ENCODE measurements around the gene SPATC1L. TPM values are rescaled to one million over a fixed set of nuclear protein-coding genes. Genes with fewer than 3 reads are reported as not detected.

Gene SPATC1L
- total and polyA plus RNA-seq, 2 of the 8 experiments (the other 6 are each of a cell fraction or from before 2014, with no cell fraction given), result 24.9 to 50.0 TPM

- TF ChIP-seq CTBP2 (IDR thresholded peaks at IDR 0.05; ENCODE audit: borderline replicate concordance, insufficient read depth, insufficient read length, low read length) (no peak), RNF2 (IDR thresholded peaks at IDR 0.05; ENCODE audit: borderline replicate concordance, low read depth, low read length, missing control alignments, poor library complexity, severe bottlenecking) (no peak), TAF7 (optimal IDR thresholded peaks at IDR 0.05; ENCODE audit: borderline replicate concordance, low read depth, low read length) (no peak), KDM4A (IDR thresholded peaks at IDR 0.05; ENCODE audit: low read depth, low read length, severe bottlenecking) (no peak), ASH2L (IDR thresholded peaks at IDR 0.05; ENCODE audit: low read length) (no peak), POLR2A (IDR thresholded peaks at IDR 0.05; ENCODE audit: control extremely low read depth in 1 of 2, low read depth in 2 of 2, low read length in 2 of 2) (no peak), TAF1 (IDR thresholded peaks at IDR 0.05; ENCODE audit: low read depth, low read length) (no peak), SP4 (IDR thresholded peaks at IDR 0.05; ENCODE audit: low read length) (no peak)
- H3K56ac ChIP-seq (replicated peaks; ENCODE audit: insufficient read length, low read depth, low read length), result no peak overlapping the region
- H3K23me2 ChIP-seq (ENCODE audit: low read depth, low read length), result peaks cover 8% of the 10 kb centered on the region
- no peaks in the 10 kb centered on the region for H3K79me1 ChIP-seq (ENCODE audit: low read depth, low read length)
- ChIA-PET CTCF (ENCODE audit: partially characterized antibody) (interaction anchor here (1.1 to 1.6 kb wide), 3 partner anchors 34 to 54 kb away, joined by 3 to 5 read pairs (median 3); no protein-coding TSS in a partner anchor), POLR2A (ENCODE audit: partially characterized antibody) (no interaction called here)
- H2BK120ac ChIP-seq (replicated peaks; ENCODE audit: low read depth, low read length), result no peak overlapping the region
- no peak overlapping the region for H3K4me3 ChIP-seq (ENCODE audit: extremely low read depth in 1 of 4, insufficient read depth in 2 of 4, low read depth in 3 of 4, low read length in 4 of 4)
- no peaks in the 10 kb centered on the region for H3K27me3 ChIP-seq (replicated peaks in 1 of 4; ENCODE audit: control insufficient read depth in 3 of 4, extremely low read depth in 1 of 4, insufficient read depth in 3 of 4, low read length in 3 of 4)
- no peak overlapping the region for H2AK5ac ChIP-seq (ENCODE audit: low read depth, low read length)
- H2BK5ac ChIP-seq (ENCODE audit: low read depth, low read length), result no peak overlapping the region
- H3K23ac ChIP-seq (ENCODE audit: insufficient read length), result no peak overlapping the region
- H3K4ac ChIP-seq (replicated peaks; ENCODE audit: insufficient read length, low read depth, low read length), result no peak overlapping the region
- H4K5ac ChIP-seq (ENCODE audit: insufficient read length, low read depth, low read length), result no peak overlapping the region
- no peaks in the 10 kb centered on the region for H3K9me3 ChIP-seq (ENCODE audit: insufficient read depth in 2 of 2, low read depth in 1 of 2, low read length in 1 of 2)
- H3K79me2 ChIP-seq (ENCODE audit: control insufficient read depth in 1 of 2, insufficient read depth in 2 of 2, low read length in 2 of 2), result no peaks in the 10 kb centered on the region
- H3K36me3 ChIP-seq (ENCODE audit: control insufficient read depth in 2 of 4, insufficient read depth in 4 of 4, low read length in 3 of 4), result peaks cover 0 to 3% (median 1%) of the 10 kb centered on the region in 4 experiments; a peak in 5 of 8 replicates
- no peak overlapping the region for H4K8ac ChIP-seq (ENCODE audit: extremely low read depth, insufficient read depth, low read length)
- FAIRE-seq, result no peak
- H4K91ac ChIP-seq (replicated peaks; ENCODE audit: insufficient read length, low read length), result no peak overlapping the region
- 97% methylated on average over 8 of the region's 8 CpGs; no CpG with 5 or more reads in 1 of the 2 experiments for WGBS, 2 experiments (ENCODE audit: extremely low coverage in 1 of 2, insufficient coverage in 1 of 2, insufficient read length in 1 of 2, insufficient replicate concordance in 2 of 2, low coverage in 1 of 2, low lambda C conversion rate in 2 of 2, missing lambda C conversion rate in 1 of 2)
- H3K9ac ChIP-seq (replicated peaks in 1 of 4; ENCODE audit: extremely low read depth in 1 of 4, low read depth in 3 of 4, low read length in 3 of 4), result no peak overlapping the region
- DNase-seq (ENCODE audit: low read depth in 1 of 2, low spot score in 2 of 2), result no peak
- H2BK20ac ChIP-seq (ENCODE audit: low read length), result no peak overlapping the region
- no peak overlapping the region for H3K27ac ChIP-seq (ENCODE audit: low read depth, low read length)
- H3K4me1 ChIP-seq (replicated peaks in 1 of 4; ENCODE audit: control insufficient read depth in 3 of 4, insufficient read depth in 4 of 4, low read length in 3 of 4), result peaks cover 3 to 9% (median 4%) of the 10 kb centered on the region in 4 experiments; a peak in 5 of 7 replicates
- no peak overlapping the region for H2BK12ac ChIP-seq (ENCODE audit: low read depth, low read length)
- no peak overlapping the region for H2AFZ ChIP-seq (ENCODE audit: low read length)
- peaks cover 2 to 14% of the 10 kb centered on the region in 2 experiments for H4K20me1 ChIP-seq (replicated peaks in 1 of 2; ENCODE audit: control insufficient read depth in 1 of 2, insufficient read depth in 2 of 2, low read length in 2 of 2)
- H3K14ac ChIP-seq (ENCODE audit: insufficient read length), result no peak overlapping the region
- H3K18ac ChIP-seq (ENCODE audit: extremely low read depth, low read length), result no peak overlapping the region
- H2BK15ac ChIP-seq (ENCODE audit: low read length), result no peak overlapping the region
- no peak overlapping the region for H3K4me2 ChIP-seq (ENCODE audit: insufficient read depth in 1 of 2, low read depth in 2 of 2, low read length in 2 of 2)
Observed at GRCh38 chr21:46187261-46187660, 3.0 kb upstream of the SPATC1L start.
